CD14-positive monocyte (primary cell): ENCODE measurements around the gene SYNE2. TPM values are rescaled to one million over a fixed set of nuclear protein-coding genes. Genes with fewer than 3 reads are reported as not detected.

Experiments
- DNase-seq, 3 donors: peaks; one replicate each; pipeline ENCODE4 v3.0.0-alpha.2; 2011 to 2022
- H2AFZ ChIP-seq: 2 replicates; pipeline ENCODE4 v1.6.0; 2012; ENCODE audit warnings: mild to moderate bottlenecking, low read depth, low read length, inconsistent platforms; ENCODE audit not compliant: insufficient read depth, poor library complexity, severe bottlenecking
- H3K27ac ChIP-seq, 2 donors: 1 replicate in 1 of 2; 2 replicates in 1 of 2; pipeline ENCODE4 v1.5.1; 2012 to 2013; ENCODE audit warnings: low read length in 2 of 2, control low read depth in 1 of 2, inconsistent platforms in 1 of 2, low read depth in 1 of 2, mild to moderate bottlenecking in 1 of 2
- H3K27me3 ChIP-seq, 2 donors: one replicate each; pipeline versions ENCODE4 v1.6.0 to v1.6.1; 2011 to 2013; ENCODE audit warnings: low read length in 2 of 2; ENCODE audit not compliant: control insufficient read depth in 2 of 2, insufficient read depth in 2 of 2
- H3K36me3 ChIP-seq, 2 donors: replicated peaks in 1 of 2; 1 replicate in 1 of 2; 2 replicates in 1 of 2; pipeline versions ENCODE4 v1.5.1 to v1.6.1; 2012 to 2013; ENCODE audit warnings: low read length in 2 of 2, control low read depth in 1 of 2, inconsistent platforms in 1 of 2, mild to moderate bottlenecking in 1 of 2; ENCODE audit not compliant: insufficient read depth in 2 of 2, control insufficient read depth in 1 of 2
- H3K4me1 ChIP-seq, 2 donors: 1 replicate in 1 of 2; 2 replicates in 1 of 2; pipeline versions ENCODE4 v1.5.1 to v1.6.1; 2012 to 2013; ENCODE audit warnings: low read length in 2 of 2, control low read depth in 1 of 2, inconsistent platforms in 1 of 2, mild to moderate bottlenecking in 1 of 2, moderate library complexity in 1 of 2; ENCODE audit not compliant: insufficient read depth in 2 of 2, control insufficient read depth in 1 of 2
- H3K4me2 ChIP-seq: replicated peaks from 2 replicates; pipeline ENCODE3; 2012; ENCODE audit warnings: low read length, moderate library complexity, mild to moderate bottlenecking; ENCODE audit not compliant: poor library complexity, severe bottlenecking; ENCODE audit errors: extremely low read depth
- H3K4me3 ChIP-seq, 3 experiments: fragments of 200-600 bp in 1 of 3; sonication (generic) in 1 of 3; replicated peaks in 1 of 3; 1 replicate in 2 of 3; 2 replicates in 1 of 3; pipeline ENCODE4 v1.5.1; 2011 to 2013; ENCODE audit warnings: low read length in 3 of 3, mild to moderate bottlenecking in 3 of 3, control low read depth in 2 of 3, low read depth in 2 of 3, inconsistent platforms in 1 of 3, moderate library complexity in 1 of 3
- H3K79me2 ChIP-seq: 2 replicates; pipeline ENCODE4 v1.6.0; 2012; ENCODE audit warnings: mild to moderate bottlenecking, control low read depth, inconsistent platforms, low read length, moderate library complexity; ENCODE audit not compliant: insufficient read depth
- H3K9ac ChIP-seq: 2 replicates; pipeline ENCODE4 v1.6.0; 2017; ENCODE audit warnings: low read length, mild to moderate bottlenecking; ENCODE audit not compliant: insufficient read depth, poor library complexity, severe bottlenecking
- H3K9me3 ChIP-seq, 2 donors: replicated peaks in 1 of 2; 1 replicate in 1 of 2; 2 replicates in 1 of 2; pipeline versions ENCODE4 v1.5.1 to v1.6.1; 2012 to 2013; ENCODE audit warnings: low read length in 2 of 2, control low read depth in 1 of 2; ENCODE audit not compliant: control insufficient read depth in 1 of 2, insufficient read depth in 1 of 2
- H4K20me1 ChIP-seq: 2 replicates; pipeline ENCODE4 v1.6.0; 2012; ENCODE audit warnings: mild to moderate bottlenecking, low read length, control low read depth, moderate library complexity; ENCODE audit not compliant: insufficient read depth
- H3K27ac Mint-ChIP-seq, 7 donors: one replicate each; pipeline ENCODE4 v1.8.0; 2020; ENCODE audit warnings: mild to moderate bottlenecking in 7 of 7, mixed read lengths in 7 of 7, moderate library complexity in 6 of 7, inconsistent platforms in 2 of 7
- H3K27me3 Mint-ChIP-seq, 3 donors: one replicate each; pipeline ENCODE4 v1.8.0; 2021 to 2022; ENCODE audit warnings: low read depth in 3 of 3, mild to moderate bottlenecking in 3 of 3, mixed read lengths in 3 of 3, moderate library complexity in 3 of 3, inconsistent platforms in 1 of 3
- H3K36me3 Mint-ChIP-seq, 2 donors: one replicate each; pipeline ENCODE4 v1.8.0; 2020; ENCODE audit warnings: mixed read lengths in 2 of 2, inconsistent platforms in 1 of 2, mild to moderate bottlenecking in 1 of 2
- H3K4me1 Mint-ChIP-seq: one replicate; pipeline ENCODE4 v1.8.0; 2020; ENCODE audit warnings: mild to moderate bottlenecking, mixed read lengths
- H3K4me3 Mint-ChIP-seq, 2 donors: one replicate each; pipeline ENCODE4 v1.8.0; 2020; ENCODE audit warnings: mild to moderate bottlenecking in 2 of 2, mixed read lengths in 2 of 2, moderate library complexity in 1 of 2
- H3K9me3 Mint-ChIP-seq, 7 donors: one replicate each; pipeline ENCODE4 v1.8.0; 2020 to 2022; ENCODE audit warnings: mixed read lengths in 7 of 7, mild to moderate bottlenecking in 6 of 7, moderate library complexity in 6 of 7, inconsistent platforms in 2 of 7
- CTCF ChIP-seq: fragments of 200-600 bp; IDR thresholded peaks from one replicate; pipeline ENCODE4 v1.8.0; 2022; ENCODE audit warnings: antibody characterized with exemption, mild to moderate bottlenecking
- WGBS: methylation state at CpG from one replicate; pipeline ENCODE4 v1.1.5; 2013; ENCODE audit warnings: missing lambda C conversion rate; ENCODE audit not compliant: insufficient coverage; 5-methylcytosine and 5-hydroxymethylcytosine counted together
- intact Hi-C, 2 donors: fragments of 100-400 bp; cut with micrococcal nuclease; formaldehyde crosslinking; loops; one replicate each; pipeline versions ENCODE4 v1.15.0 to v1.15.1; 2023
- polyA plus RNA-seq, 3 donors: library from polyadenylated mRNA; depleted of rRNA in 1 of 3; unstranded in 2 of 3; stranded (reverse) in 1 of 3; fragments of 300-500 nt in 2 of 3; fragments of >200 nt in 1 of 3; fragmentation: Illumina TruSeq in 2 of 3; gene quantifications; 1 replicate in 2 of 3; 2 replicates in 1 of 3; pipeline ENCODE4 v1.2.3, GENCODE V29; 2012 to 2021

The SYNE2 gene
- polyA plus RNA-seq, 3 donors: 0.06 to 0.46 (median 0.44) TPM

DNA sequence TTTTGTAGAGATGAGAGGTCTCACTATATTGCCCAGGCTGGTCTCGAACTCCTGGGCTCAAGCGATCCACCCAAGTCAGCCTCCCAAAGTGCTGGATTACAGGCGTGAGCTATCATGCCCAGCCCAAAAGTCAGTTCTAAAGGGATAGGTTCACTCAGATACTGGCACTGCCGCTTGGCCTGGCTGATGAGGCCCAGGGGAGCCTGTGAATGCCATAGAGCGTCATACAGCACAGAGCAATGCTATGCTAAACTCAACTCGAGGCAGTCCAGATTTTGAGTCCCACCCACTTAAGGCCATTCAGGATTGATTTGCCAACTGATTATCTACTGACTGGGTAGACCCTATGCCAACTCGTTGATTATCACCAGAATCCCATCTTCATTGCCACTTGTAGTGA is 262.0 kb downstream of the SYNE2 start:
- DNase-seq: no peak
- Histone ChIP-seq H3K4me2 (no peak overlapping the region), H3K4me3 (no peak overlapping the region), H3K4me1 (no peaks in the 10 kb centered on the region), H3K9me3 (no peaks in the 10 kb centered on the region), H3K36me3 (no peaks in the 10 kb centered on the region), H2AFZ (no peak overlapping the region), H3K79me2 (no peaks in the 10 kb centered on the region), H3K27ac (no peak overlapping the region), H3K27me3 (no peaks in the 10 kb centered on the region), H4K20me1 (no peaks in the 10 kb centered on the region), H3K9ac (no peak overlapping the region)
- Mint-ChIP-seq H3K36me3 (no peaks in the 10 kb centered on the region), H3K4me1 (no peaks in the 10 kb centered on the region), H3K4me3 (no peak overlapping the region), H3K27ac (no peak overlapping the region), H3K9me3 (no peaks in the 10 kb centered on the region), H3K27me3 (peaks cover 0 to 4% (median 1%) of the 10 kb centered on the region in 3 donors)
- intact Hi-C loops: no loop called here
- 99% methylated on average over 7 of the region's 7 CpGs for WGBS
- TF ChIP-seq CTCF: no peak

GRCh38 chr14:64115401-64115800 is 262.6 kb downstream of the SYNE2 start:
- H2AFZ ChIP-seq: no peak overlapping the region
- no peak for TF ChIP-seq CTCF
- no peaks in the 10 kb centered on the region for H3K4me1 ChIP-seq
- no peaks in the 10 kb centered on the region for H3K79me2 ChIP-seq
- H3K4me3 Mint-ChIP-seq: no peak overlapping the region
- no peak overlapping the region for H3K27ac Mint-ChIP-seq
- no peaks in the 10 kb centered on the region for H3K9me3 ChIP-seq
- H3K36me3 ChIP-seq: no peaks in the 10 kb centered on the region
- peaks cover 1 to 4% (median 1%) of the 10 kb centered on the region in 3 donors for H3K27me3 Mint-ChIP-seq
- H4K20me1 ChIP-seq: no peaks in the 10 kb centered on the region
- intact Hi-C loops: no loop called here
- H3K4me2 ChIP-seq: no peak overlapping the region
- H3K27me3 ChIP-seq: no peaks in the 10 kb centered on the region
- H3K4me3 ChIP-seq: no peak overlapping the region
- DNase-seq: no peak
- H3K4me1 Mint-ChIP-seq: no peaks in the 10 kb centered on the region
- 95% methylated on average over 5 of the region's 6 CpGs for WGBS
- no peaks in the 10 kb centered on the region for H3K36me3 Mint-ChIP-seq
- H3K9ac ChIP-seq: no peak overlapping the region
- H3K27ac ChIP-seq: no peak overlapping the region
- no peaks in the 10 kb centered on the region for H3K9me3 Mint-ChIP-seq
